GM12892 (cell line): Measurements from ENCODE around the gene ZDHHC6.

Experiments
- DNase-seq: peaks from one replicate; pipeline ENCODE4 v3.0.0; 2011; ENCODE audit not compliant: insufficient read length
- FAIRE-seq: peaks from 2 replicates; lab custom pipeline; 2011; peaks lifted over from hg19 to GRCh38; lab: Jason Lieb, UNC
- POLR2A ChIP-seq: IDR thresholded peaks from 2 replicates; pipeline ENCODE4 v1.6.1; 2011; ENCODE audit warnings: low read depth, low read length, control low read depth
- POLR2AphosphoS5 ChIP-seq: IDR thresholded peaks from 2 replicates; pipeline ENCODE4 v1.6.1; 2011; ENCODE audit warnings: low read depth, low read length, control low read depth
- TAF1 ChIP-seq: IDR thresholded peaks from 2 replicates; pipeline ENCODE4 v1.6.1; 2011; ENCODE audit warnings: low read depth, mild to moderate bottlenecking, control low read depth, low read length, borderline replicate concordance

Gene ZDHHC6

DNA sequence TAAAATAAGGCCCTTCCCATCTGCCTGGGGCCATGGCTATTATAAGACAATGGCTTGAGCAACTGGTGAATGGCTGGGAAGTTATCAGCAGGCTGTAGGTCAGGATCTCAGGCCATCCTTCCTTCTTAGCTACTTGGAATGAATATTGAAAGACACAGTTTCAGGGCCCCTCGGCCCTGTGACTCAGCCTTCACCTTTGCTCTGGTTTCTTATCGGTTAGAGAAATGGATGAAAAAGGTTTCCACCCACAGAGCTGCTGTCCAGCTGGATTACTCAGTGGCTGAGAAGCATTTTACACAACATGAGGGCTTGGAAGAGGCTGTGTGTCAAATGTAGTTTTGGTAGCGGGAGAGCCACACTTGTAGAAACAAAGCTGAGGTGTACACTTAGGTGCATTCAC is 63.4 kb downstream of the ZDHHC6 start:
- no peak for DNase-seq
- TF ChIP-seq POLR2AphosphoS5 = no peak
- no peak for TF ChIP-seq POLR2A
- no peak for TF ChIP-seq TAF1
- no peak for FAIRE-seq

- no peak for TF ChIP-seq TAF1
- TF ChIP-seq POLR2AphosphoS5 = no peak
- TF ChIP-seq POLR2A = no peak
- DNase-seq (no peak), FAIRE-seq (no peak)
Observed at GRCh38 chr10:112382515-112383235, 64.0 kb downstream of the ZDHHC6 start.
